ENCODE data around the gene PAFAH2.
"Not testable (repeated sequence)": the region's sequence is repeated elsewhere in the genome, so short reads cannot be mapped to it uniquely, and the experiment has no call there.

Gene PAFAH2

DNA sequence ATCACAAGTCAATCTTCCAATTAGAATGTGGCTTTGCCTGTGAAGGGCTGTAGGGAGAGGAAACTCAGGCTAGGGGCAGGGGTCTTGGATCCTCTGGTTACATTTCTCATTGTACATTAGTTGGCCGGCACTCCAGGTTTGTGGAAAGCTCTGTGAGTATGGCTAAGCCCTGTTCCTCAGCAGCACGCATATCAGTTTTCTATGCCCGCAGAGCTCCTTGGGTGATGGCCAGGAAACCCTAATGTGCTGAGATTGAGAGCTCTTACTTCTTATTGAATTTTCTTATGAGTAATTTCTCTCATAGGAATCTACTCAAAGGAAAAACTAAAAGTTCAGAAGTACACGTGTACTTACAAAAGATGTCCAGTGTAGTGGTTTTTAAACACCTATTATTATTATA, 60.9 kb downstream of the PAFAH2 start (continued):
- TF ChIP-seq ZFP37 (tag by site-specific recombination; IDR thresholded peaks at IDR 0.05) (no peak), ZNF423 (tag by site-specific recombination; IDR thresholded peaks at IDR 0.05) (no peak), ZBTB21 (tag by site-specific recombination; IDR thresholded peaks at IDR 0.05) (no peak)
- TF ChIP-seq, protein P1, sequence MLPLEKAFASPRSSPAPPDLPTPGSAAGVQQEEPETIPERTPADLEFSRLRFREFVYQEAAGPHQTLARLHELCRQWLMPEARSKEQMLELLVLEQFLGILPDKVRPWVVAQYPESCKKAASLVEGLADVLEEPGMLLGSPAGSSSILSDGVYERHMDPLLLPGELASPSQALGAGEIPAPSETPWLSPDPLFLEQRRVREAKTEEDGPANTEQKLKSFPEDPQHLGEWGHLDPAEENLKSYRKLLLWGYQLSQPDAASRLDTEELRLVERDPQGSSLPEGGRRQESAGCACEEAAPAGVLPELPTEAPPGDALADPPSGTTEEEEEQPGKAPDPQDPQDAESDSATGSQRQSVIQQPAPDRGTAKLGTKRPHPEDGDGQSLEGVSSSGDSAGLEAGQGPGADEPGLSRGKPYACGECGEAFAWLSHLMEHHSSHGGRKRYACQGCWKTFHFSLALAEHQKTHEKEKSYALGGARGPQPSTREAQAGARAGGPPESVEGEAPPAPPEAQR (tag by site-specific recombination; IDR thresholded peaks at IDR 0.05): no peak

DNA sequence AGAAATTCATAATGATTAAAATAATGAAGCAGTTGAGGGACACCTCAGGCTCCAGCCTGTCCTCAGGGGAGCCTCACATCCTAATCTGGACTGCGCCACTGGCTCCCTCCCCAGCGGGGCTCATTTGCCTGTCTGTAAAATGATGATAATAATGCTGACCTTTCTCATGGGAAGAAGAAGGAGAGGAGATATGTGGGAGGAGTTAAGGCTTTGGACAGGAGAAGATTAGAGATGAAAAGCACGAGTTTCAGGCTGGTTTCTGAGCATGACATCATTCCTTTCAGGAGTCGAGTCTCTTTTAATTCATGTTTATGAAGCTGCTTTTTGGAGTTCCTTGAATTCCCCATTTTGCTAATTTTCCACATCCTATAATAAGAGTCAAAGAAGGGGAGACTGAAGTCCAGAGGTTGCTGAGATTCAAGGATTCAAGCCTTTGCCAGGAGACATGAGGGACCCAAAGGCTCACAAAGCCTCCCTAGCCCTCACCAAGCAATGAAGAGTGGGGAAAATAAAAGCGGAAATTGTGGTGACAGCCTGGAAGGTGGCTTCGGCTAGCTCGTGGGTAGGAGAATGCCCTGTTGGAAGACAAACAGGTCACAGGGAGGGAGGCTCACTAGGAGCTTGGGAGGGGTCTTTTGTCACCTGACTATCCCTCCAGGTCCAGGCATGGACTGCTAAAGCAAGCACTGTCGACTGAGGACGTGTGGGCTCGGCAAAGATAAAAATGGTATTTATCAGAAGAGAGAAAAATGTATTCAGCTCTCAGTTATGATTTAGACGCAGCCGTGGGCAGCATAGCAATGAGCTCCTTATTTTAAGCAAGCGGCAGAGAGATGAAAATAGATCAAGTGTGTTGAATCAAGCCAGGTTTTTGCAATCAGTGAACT, 64.1 kb downstream of the PAFAH2 start:
- Histone ChIP-seq H3K27ac (ENCODE audit: extremely low read depth, low read depth, low read length) (no peak overlapping the region), H3K36me3 (ENCODE audit: control insufficient read depth in 2 of 2, insufficient read depth in 1 of 2, low read length in 2 of 2) (no peaks in the 10 kb centered on the region), H3K9me3 (ENCODE audit: control insufficient read depth, insufficient read depth, low read depth, low read length) (no peaks in the 10 kb centered on the region), H3K4me3 (ENCODE audit: low read depth, low read length) (no peak overlapping the region), H3K4me1 (ENCODE audit: control insufficient read depth, insufficient read depth, low read length) (no peaks in the 10 kb centered on the region)
- ChIA-PET POLR2A (interaction anchor here (1.6 kb wide), 1 partner anchor 11 kb away, joined by 5 read pairs; no protein-coding TSS in a partner anchor), CTCF (interaction anchor here (1.2 kb wide), 1 partner anchor 64 kb away, joined by 4 read pairs; the partner anchor contains the start of gene PAFAH2)
- no peak for TF ChIP-seq ZNF174 (tag by site-specific recombination; IDR thresholded peaks at IDR 0.05)
- TF ChIP-seq, protein P2, sequence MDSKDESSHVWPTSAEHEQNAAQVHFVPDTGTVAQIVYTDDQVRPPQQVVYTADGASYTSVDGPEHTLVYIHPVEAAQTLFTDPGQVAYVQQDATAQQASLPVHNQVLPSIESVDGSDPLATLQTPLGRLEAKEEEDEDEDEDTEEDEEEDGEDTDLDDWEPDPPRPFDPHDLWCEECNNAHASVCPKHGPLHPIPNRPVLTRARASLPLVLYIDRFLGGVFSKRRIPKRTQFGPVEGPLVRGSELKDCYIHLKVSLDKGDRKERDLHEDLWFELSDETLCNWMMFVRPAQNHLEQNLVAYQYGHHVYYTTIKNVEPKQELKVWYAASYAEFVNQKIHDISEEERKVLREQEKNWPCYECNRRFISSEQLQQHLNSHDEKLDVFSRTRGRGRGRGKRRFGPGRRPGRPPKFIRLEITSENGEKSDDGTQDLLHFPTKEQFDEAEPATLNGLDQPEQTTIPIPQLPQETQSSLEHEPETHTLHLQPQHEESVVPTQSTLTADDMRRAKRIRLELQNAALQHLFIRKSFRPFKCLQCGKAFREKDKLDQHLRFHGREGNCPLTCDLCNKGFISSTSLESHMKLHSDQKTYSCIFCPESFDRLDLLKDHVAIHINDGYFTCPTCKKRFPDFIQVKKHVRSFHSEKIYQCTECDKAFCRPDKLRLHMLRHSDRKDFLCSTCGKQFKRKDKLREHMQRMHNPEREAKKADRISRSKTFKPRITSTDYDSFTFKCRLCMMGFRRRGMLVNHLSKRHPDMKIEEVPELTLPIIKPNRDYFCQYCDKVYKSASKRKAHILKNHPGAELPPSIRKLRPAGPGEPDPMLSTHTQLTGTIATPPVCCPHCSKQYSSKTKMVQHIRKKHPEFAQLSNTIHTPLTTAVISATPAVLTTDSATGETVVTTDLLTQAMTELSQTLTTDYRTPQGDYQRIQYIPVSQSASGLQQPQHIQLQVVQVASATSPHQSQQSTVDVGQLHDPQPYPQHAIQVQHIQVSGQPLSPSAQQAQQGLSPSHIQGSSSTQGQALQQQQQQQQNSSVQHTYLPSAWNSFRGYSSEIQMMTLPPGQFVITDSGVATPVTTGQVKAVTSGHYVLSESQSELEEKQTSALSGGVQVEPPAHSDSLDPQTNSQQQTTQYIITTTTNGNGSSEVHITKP (tag by site-specific recombination; IDR thresholded peaks at IDR 0.05): peak; percentile 91
- TF ChIP-seq, protein P3, sequence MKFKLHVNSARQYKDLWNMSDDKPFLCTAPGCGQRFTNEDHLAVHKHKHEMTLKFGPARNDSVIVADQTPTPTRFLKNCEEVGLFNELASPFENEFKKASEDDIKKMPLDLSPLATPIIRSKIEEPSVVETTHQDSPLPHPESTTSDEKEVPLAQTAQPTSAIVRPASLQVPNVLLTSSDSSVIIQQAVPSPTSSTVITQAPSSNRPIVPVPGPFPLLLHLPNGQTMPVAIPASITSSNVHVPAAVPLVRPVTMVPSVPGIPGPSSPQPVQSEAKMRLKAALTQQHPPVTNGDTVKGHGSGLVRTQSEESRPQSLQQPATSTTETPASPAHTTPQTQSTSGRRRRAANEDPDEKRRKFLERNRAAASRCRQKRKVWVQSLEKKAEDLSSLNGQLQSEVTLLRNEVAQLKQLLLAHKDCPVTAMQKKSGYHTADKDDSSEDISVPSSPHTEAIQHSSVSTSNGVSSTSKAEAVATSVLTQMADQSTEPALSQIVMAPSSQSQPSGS (tag by site-specific recombination; IDR thresholded peaks at IDR 0.05; ENCODE audit: low read depth): peak; percentile 87

DNA sequence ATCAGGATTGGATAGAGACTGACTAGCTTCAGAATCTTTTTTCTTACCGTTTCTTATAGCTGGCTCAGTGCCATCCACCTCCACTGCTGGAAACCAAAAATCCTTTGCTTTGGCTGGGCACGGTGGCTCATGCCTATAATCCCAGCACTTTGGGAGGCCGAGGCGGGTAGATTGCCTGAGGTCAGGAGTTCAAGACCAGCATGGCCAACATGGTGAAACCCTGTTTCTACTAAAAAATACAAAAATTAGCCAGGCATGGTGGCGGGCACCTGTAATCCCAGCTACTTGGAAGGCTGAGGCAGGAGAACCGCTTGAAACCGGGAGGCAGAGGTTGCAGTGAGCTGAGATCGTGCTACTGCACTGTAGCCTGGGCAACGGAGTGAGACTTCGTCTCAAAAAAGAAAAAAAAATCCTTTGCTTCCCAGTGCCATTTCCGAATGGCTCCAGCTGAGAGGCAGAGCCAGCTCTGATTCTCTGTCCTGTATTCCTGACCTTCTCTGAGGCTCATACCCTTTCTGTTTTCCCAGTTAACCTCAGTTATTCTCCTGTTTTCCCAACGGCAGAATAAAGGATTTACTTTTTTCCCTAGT, 65.0 kb downstream of the PAFAH2 start:
- POLR2A ChIA-PET: interaction anchor here (1.6 kb wide), 1 partner anchor 10 kb away, joined by 5 read pairs; no protein-coding TSS in a partner anchor
- H3K9me3 ChIP-seq (ENCODE audit: control insufficient read depth, insufficient read depth, low read depth, low read length); CTCF ChIA-PET; H3K4me3 ChIP-seq (ENCODE audit: low read depth, low read length); H3K36me3 ChIP-seq (ENCODE audit: control insufficient read depth in 2 of 2, insufficient read depth in 1 of 2, low read length in 2 of 2); H3K4me1 ChIP-seq (ENCODE audit: control insufficient read depth, insufficient read depth, low read length); H3K27ac ChIP-seq (ENCODE audit: extremely low read depth, low read depth, low read length): not testable (repeated sequence)
- TF ChIP-seq ZBTB17 (tag by site-specific recombination; IDR thresholded peaks at IDR 0.05): 0 out of 2 replicates have a peak, but pooled peaks have one; percentile 33
- peak; percentile 30; the same call in 1 of the 2 replicates for TF ChIP-seq GLIS1 (tag by site-specific recombination; IDR thresholded peaks at IDR 0.05)
- TF ChIP-seq ZNF335 (tag by site-specific recombination; conservative IDR thresholded peaks at IDR 0.05): peak; percentile 95

DNA sequence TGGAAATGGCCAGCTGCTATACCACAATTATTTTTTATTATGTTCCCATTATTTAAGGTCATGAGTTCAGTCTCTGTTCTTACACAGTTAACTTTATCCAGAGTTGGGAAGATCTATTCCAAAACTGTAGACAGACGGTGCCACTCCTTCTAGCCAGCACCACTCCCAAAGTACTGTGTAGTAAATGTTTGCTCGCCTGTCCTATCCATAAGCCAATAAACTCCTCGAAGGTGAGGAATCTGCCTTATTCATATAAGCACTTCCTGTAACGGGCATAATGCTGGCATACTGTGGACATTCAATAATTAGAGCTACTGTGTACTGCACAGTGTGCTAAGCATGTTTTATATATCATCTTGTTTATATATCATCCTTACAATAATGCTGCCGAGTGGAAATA, 65.5 kb downstream of the PAFAH2 start:
- Histone ChIP-seq H3K27ac (ENCODE audit: extremely low read depth, low read depth, low read length) (no peak overlapping the region), H3K4me1 (ENCODE audit: control insufficient read depth, insufficient read depth, low read length) (no peaks in the 10 kb centered on the region), H3K36me3 (ENCODE audit: control insufficient read depth in 2 of 2, insufficient read depth in 1 of 2, low read length in 2 of 2) (no peaks in the 10 kb centered on the region), H3K4me3 (ENCODE audit: low read depth, low read length) (no peak overlapping the region), H3K9me3 (ENCODE audit: control insufficient read depth, insufficient read depth, low read depth, low read length) (no peaks in the 10 kb centered on the region)
- CTCF ChIA-PET: no interaction called here
- POLR2A ChIA-PET: interaction anchor here (0.6 kb wide), 1 partner anchor 56 kb away, joined by 3 read pairs; no protein-coding TSS in a partner anchor
- TF ChIP-seq ZNF211 (tag by site-specific recombination; IDR thresholded peaks at IDR 0.05; ENCODE audit: low read depth) (no peak), ZBTB20 (tag by site-specific recombination; IDR thresholded peaks at IDR 0.05) (peak; percentile 13; the same call in 1 of the 2 replicates)
